Right lobe of liver (tissue), 6 donors: Measurements from ENCODE around the gene SLC2A10. TPM values are rescaled to one million over a fixed set of nuclear protein-coding genes. Genes with fewer than 3 reads are reported as not detected.
A peak's percentile ranks its signal among the peaks of the same experiment; 100 is the strongest.

Source experiments
- ATAC-seq, 4 donors: fragments of 200-7000 bp; cut with Tn5 transposase; one replicate each; pipeline ENCODE4 v1.9.1; 2020; ENCODE audit warnings: mild to moderate bottlenecking in 4 of 4, moderate library complexity in 4 of 4
- DNase-seq, 3 donors: peaks; one replicate each; pipeline ENCODE4 v3.0.0-alpha.2; 2020
- H3K27ac ChIP-seq, 3 donors: fragments of 200-600 bp; one replicate each; pipeline ENCODE4 v1.8.0; 2022
- H3K27me3 ChIP-seq, 2 donors: fragments of 200-600 bp; one replicate each; pipeline ENCODE4 v1.8.0; 2022
- H3K36me3 ChIP-seq, 4 donors: fragments of 200-600 bp; sonication (generic) in 1 of 4; one replicate each; pipeline versions ENCODE4 v1.5.1 to v1.8.0; 2017 to 2022; ENCODE audit warnings: control low read depth in 1 of 4
- H3K4me1 ChIP-seq, 4 donors: fragments of 200-600 bp; sonication (generic) in 1 of 4; one replicate each; pipeline versions ENCODE4 v1.5.1 to v1.8.0; 2017 to 2022; ENCODE audit warnings: control low read depth in 1 of 4
- H3K4me3 ChIP-seq, 3 donors: fragments of 200-600 bp; one replicate each; pipeline ENCODE4 v1.8.0; 2022
- H3K9me3 ChIP-seq, 4 donors: fragments of 200-600 bp; sonication (generic) in 1 of 4; one replicate each; pipeline versions ENCODE4 v1.5.1 to v1.8.0; 2017 to 2022; ENCODE audit warnings: control low read depth in 1 of 4
- CTCF ChIP-seq, 4 donors: fragments of 200-600 bp in 3 of 4; fragments of 450-650 bp in 1 of 4; IDR thresholded peaks; one replicate each; pipeline versions ENCODE4 v1.5.1 to v1.8.0; 2016 to 2022; ENCODE audit warnings: antibody characterized with exemption in 4 of 4, mild to moderate bottlenecking in 2 of 4
- POLR2A ChIP-seq: fragments of 450-650 bp; IDR thresholded peaks from one replicate; pipeline ENCODE4 v1.6.1; 2017; ENCODE audit warnings: antibody characterized with exemption, mild to moderate bottlenecking
- WGBS: methylation state at CpG from one replicate; pipeline ENCODE4 v1.1.6; 2018; ENCODE audit warnings: low coverage, low lambda C conversion rate; ENCODE audit not compliant: insufficient coverage; ENCODE audit errors: missing lambda C conversion rate; 5-methylcytosine and 5-hydroxymethylcytosine counted together
- intact Hi-C, 2 donors: fragments of 100-400 bp; cut with DNase I; formaldehyde crosslinking; loops; one replicate each; pipeline versions ENCODE4 v1.11.2 to v1.14.1; 2022
- total RNA-seq, 6 experiments: library from RNA; depleted of rRNA in 2 of 6; stranded (reverse); fragments of >200 nt in 2 of 6; fragmentation: NEBNext Ultra II Directional in 3 of 6; extraction: Animal tissue kit (Norgen Biotek cat#: 25700) in 3 of 6; gene quantifications; one replicate each; pipeline versions ENCODE4 v1.1.0 to v1.2.4, GENCODE V29; 2016 to 2023
- donor health status: DM: no; HTN: yes; CAD: no.
- donor health status: DM: no; HTN: no; CAD: no.
- donor health status: DM: no; HTN: no; CAD: no.
- donor health status: DM: no; HTN: yes; CAD: no.
- donor health status: DM: no; HTN: yes; CAD: no.

Gene SLC2A10
- total RNA-seq, 6 experiments from 2014 or later, result 35.4 to 47.3 (median 42.7) TPM

GRCh38 chr20:46670585-46671584, 38.6 kb upstream of the SLC2A10 start:
- 15% methylated on average over 2 of the region's 3 CpGs for WGBS
- intact Hi-C loops, result no loop called here
- Histone ChIP-seq H3K27me3 (no peaks in the 10 kb centered on the region), H3K9me3 (no peaks in the 10 kb centered on the region), H3K27ac (peak overlapping the region in 1 of 3 donors; percentile 29), H3K4me1 (peaks cover 0 to 34% (median 14%) of the 10 kb centered on the region in 4 donors), H3K4me3 (no peak overlapping the region), H3K36me3 (no peaks in the 10 kb centered on the region)
- peak; percentile 54 to 58 (median 57) for ATAC-seq
- no peak for TF ChIP-seq CTCF (IDR thresholded peaks at IDR 0.05)
- TF ChIP-seq POLR2A, result no peak
- peak in 1 of 3 donors; percentile 53 for DNase-seq

GRCh38 chr20:46671866-46672542, 37.4 kb upstream of the SLC2A10 start:
- no peaks in the 10 kb centered on the region for H3K36me3 ChIP-seq
- H3K27ac ChIP-seq, result peak overlapping the region in 1 of 3 donors; percentile 29
- no peaks in the 10 kb centered on the region for H3K9me3 ChIP-seq
- ATAC-seq, result no peak
- intact Hi-C loops, result no loop called here
- no peak for DNase-seq
- peaks cover 0 to 33% (median 13%) of the 10 kb centered on the region in 4 donors for H3K4me1 ChIP-seq
- no peak overlapping the region for H3K4me3 ChIP-seq
- TF ChIP-seq CTCF (IDR thresholded peaks at IDR 0.05), result no peak
- TF ChIP-seq POLR2A, result no peak
- 94% methylated on average over 2 of the region's 3 CpGs for WGBS
- no peaks in the 10 kb centered on the region for H3K27me3 ChIP-seq

- DNase-seq (no peak), ATAC-seq (no peak)
- WGBS, result no CpG with 5 or more reads among the region's 5 CpGs
- intact Hi-C loops, result no loop called here
- H3K36me3 ChIP-seq, result no peaks in the 10 kb centered on the region
- peaks cover 0 to 32% (median 12%) of the 10 kb centered on the region in 4 donors for H3K4me1 ChIP-seq
- no peak for TF ChIP-seq POLR2A
- no peak for TF ChIP-seq CTCF (IDR thresholded peaks at IDR 0.05)
- H3K27ac ChIP-seq, result no peak overlapping the region
- no peaks in the 10 kb centered on the region for H3K27me3 ChIP-seq
- H3K4me3 ChIP-seq, result no peak overlapping the region
- H3K9me3 ChIP-seq, result no peaks in the 10 kb centered on the region
Measured at GRCh38 chr20:46672543-46673148, 36.8 kb upstream of the SLC2A10 start.

- DNase-seq, result no peak
- no peaks in the 10 kb centered on the region for H3K27me3 ChIP-seq
- WGBS, result 71% methylated on average over 8 of the region's 11 CpGs
- intact Hi-C loops, result no loop called here
- H3K9me3 ChIP-seq, result no peaks in the 10 kb centered on the region
- H3K36me3 ChIP-seq, result no peaks in the 10 kb centered on the region
- no peak for ATAC-seq
- TF ChIP-seq CTCF (IDR thresholded peaks at IDR 0.05) (no peak), POLR2A (no peak)
- H3K4me3 ChIP-seq, result no peak overlapping the region
- H3K27ac ChIP-seq, result no peak overlapping the region
- H3K4me1 ChIP-seq, result peaks cover 0 to 31% (median 8%) of the 10 kb centered on the region in 4 donors
Measured at GRCh38 chr20:46673394-46674252, 35.8 kb upstream of the SLC2A10 start.
